Epithelial cell of esophagus (primary cell): ENCODE results near the gene ABHD17A.

Experiments
- DNase-seq: peaks from one replicate; pipeline ENCODE4 v3.0.0; 2010; ENCODE audit warnings: low read depth
- H3K4me3 ChIP-seq: 2 replicates; pipeline ENCODE4 v1.5.1; 2011; ENCODE audit warnings: mild to moderate bottlenecking, low read length, control low read depth
- CTCF ChIP-seq: IDR thresholded peaks from 2 replicates; pipeline ENCODE4 v1.5.1; 2011; ENCODE audit warnings: low read depth, mild to moderate bottlenecking, low read length, control low read depth, inconsistent platforms; ENCODE audit not compliant: insufficient read depth; ENCODE audit errors: missing control alignments

ABHD17A gene

GRCh38 chr19:1885398-1886119 lies at the start of gene ABHD17A:
Gene ABHD17A (minus strand): TSS chr19:1885496. CDS start chr19:1881566, 3,930 bp downstream.
- H3K4me3 ChIP-seq, result peak within 1 kb of the TSS; percentile 76
- peak; percentile 94 for DNase-seq

GRCh38 chr19:1933942-1934341 lies 48.6 kb upstream of the ABHD17A start:
- TF ChIP-seq CTCF, result no peak
- no peak for DNase-seq
- no peak overlapping the region for H3K4me3 ChIP-seq

- H3K4me3 ChIP-seq, result no peak overlapping the region
- DNase-seq, result no peak
- TF ChIP-seq CTCF, result no peak
Measured at GRCh38 chr19:1933244-1933643, 47.9 kb upstream of the ABHD17A start.

GRCh38 chr19:1932395-1932794 lies 47.1 kb upstream of the ABHD17A start:
- H3K4me3 ChIP-seq, result no peak overlapping the region
- no peak for DNase-seq
- no peak for TF ChIP-seq CTCF

- DNase-seq, result no peak
- no peak for TF ChIP-seq CTCF
- H3K4me3 ChIP-seq, result no peak overlapping the region
Measured at GRCh38 chr19:1931445-1931844, 46.1 kb upstream of the ABHD17A start.

- DNase-seq, result peak; percentile 77
- peak overlapping the region; percentile 25 for H3K4me3 ChIP-seq
- peak; percentile 82 for TF ChIP-seq CTCF
Measured at GRCh38 chr19:1929021-1929742, 43.9 kb upstream of the ABHD17A start.

- DNase-seq, result no peak
- TF ChIP-seq CTCF, result no peak
- no peak overlapping the region for H3K4me3 ChIP-seq
Measured at GRCh38 chr19:1925544-1925943, 40.2 kb upstream of the ABHD17A start.
